SU-DHL-6 (cell line): ENCODE data around the gene ECHS1.

ENCODE experiments used
- H2AFZ ChIP-seq: fragments of 200-600 bp; sonication (generic); 2 replicates; pipeline ENCODE4 v1.6.1; 2014; ENCODE audit warnings: low read depth, mild to moderate bottlenecking, moderate library complexity, mixed read lengths, antibody characterized with exemption, low read length; ENCODE audit not compliant: severe bottlenecking
- H3F3A ChIP-seq: fragments of 200-600 bp; shearing (Covaris generic); 2 replicates; pipeline ENCODE4 v1.6.0; 2016; ENCODE audit warnings: antibody characterized with exemption, mild to moderate bottlenecking; ENCODE audit not compliant: insufficient read depth
- H3K27ac ChIP-seq: fragments of 200-600 bp; sonication (generic); 2 replicates; pipeline ENCODE4 v1.5.1; 2016; ENCODE audit warnings: low read depth, mild to moderate bottlenecking, low read length, moderate library complexity, mixed read lengths
- H3K27me3 ChIP-seq: fragments of 200-600 bp; sonication (generic), shearing (Covaris generic); 2 replicates; pipeline ENCODE4 v1.6.0; 2014; ENCODE audit warnings: mild to moderate bottlenecking, low read length
- H3K36me3 ChIP-seq: fragments of 200-600 bp; sonication (generic); 2 replicates; pipeline ENCODE4 v1.6.1; 2014; ENCODE audit warnings: mild to moderate bottlenecking, low read length, mixed read lengths
- H3K4me2 ChIP-seq: fragments of 300-600, 200-600 bp; shearing (Covaris generic), sonication (generic); 2 replicates; pipeline ENCODE4 v1.6.0; 2014; ENCODE audit warnings: low read length, low read depth, mild to moderate bottlenecking; ENCODE audit not compliant: poor library complexity, severe bottlenecking
- H3K4me3 ChIP-seq: fragments of 200-600 bp; sonication (generic); 2 replicates; pipeline ENCODE4 v1.5.1; 2014; ENCODE audit warnings: antibody characterized with exemption, low read length, mild to moderate bottlenecking, mixed read lengths; ENCODE audit not compliant: insufficient read depth, poor library complexity, severe bottlenecking
- H3K79me2 ChIP-seq: fragments of 200-600 bp; sonication (generic); 2 replicates; pipeline ENCODE4 v1.6.1; 2014; ENCODE audit warnings: mild to moderate bottlenecking, low read length, moderate library complexity; ENCODE audit not compliant: insufficient read depth
- H3K9ac ChIP-seq: fragments of 200-600 bp; sonication (generic); 2 replicates; pipeline ENCODE4 v1.7.0; 2014; ENCODE audit warnings: mild to moderate bottlenecking, low read length
- H3K9me2 ChIP-seq: fragments of 200-600 bp; sonication (generic); replicated peaks from 2 replicates; pipeline ENCODE4 v1.6.1; 2014; ENCODE audit warnings: low read length; ENCODE audit not compliant: insufficient read depth
- H3K9me3 ChIP-seq: fragments of 200-600 bp; sonication (generic); 2 replicates; pipeline ENCODE4 v1.6.1; 2014; ENCODE audit warnings: low read length, mixed read lengths; ENCODE audit not compliant: insufficient read depth
- H4K20me1 ChIP-seq: fragments of 200-600 bp; sonication (generic); 2 replicates; pipeline ENCODE4 v1.6.1; 2014; ENCODE audit warnings: low read depth, mild to moderate bottlenecking, antibody characterized with exemption, low read length, moderate library complexity, mixed read lengths
- CTCF ChIP-seq: fragments of 200-600 bp; sonication (generic); IDR thresholded peaks from one replicate; pipeline ENCODE4 v1.5.1; 2017; ENCODE audit warnings: antibody characterized with exemption, mild to moderate bottlenecking, low read length, moderate library complexity; ENCODE audit not compliant: insufficient read depth, poor library complexity, severe bottlenecking
- EZH2phosphoT487 ChIP-seq: fragments of 200-600 bp; sonication (generic), shearing (Covaris generic); conservative IDR thresholded peaks from 2 replicates; pipeline ENCODE4 v1.6.1; 2018; ENCODE audit warnings: mild to moderate bottlenecking, antibody characterized with exemption, low read length, moderate library complexity, mixed read lengths

The ECHS1 gene

GRCh38 chr10:133403784-133404183, 30.6 kb upstream of the ECHS1 start:
- no peak overlapping the region for H3K27ac ChIP-seq
- H4K20me1 ChIP-seq = no peaks in the 10 kb centered on the region
- no peaks in the 10 kb centered on the region for H3F3A ChIP-seq
- no peak overlapping the region for H2AFZ ChIP-seq
- H3K36me3 ChIP-seq = peaks cover 6% of the 10 kb centered on the region; the same call in 1 of the 2 replicates
- H3K9me2 ChIP-seq = no peaks in the 10 kb centered on the region
- no peak overlapping the region for H3K9ac ChIP-seq
- H3K27me3 ChIP-seq = no peaks in the 10 kb centered on the region
- no peak overlapping the region for H3K4me3 ChIP-seq
- no peak overlapping the region for H3K4me2 ChIP-seq
- no peaks in the 10 kb centered on the region for H3K9me3 ChIP-seq
- H3K79me2 ChIP-seq = peaks cover 25% of the 10 kb centered on the region; the same call in 1 of the 2 replicates
- TF ChIP-seq EZH2phosphoT487 (no peak), CTCF (no peak)

- Histone ChIP-seq H3K79me2 (peaks cover 21% of the 10 kb centered on the region; the same call in 1 of the 2 replicates), H3K9ac (no peak overlapping the region), H3K27me3 (no peaks in the 10 kb centered on the region), H3K4me2 (no peak overlapping the region), H3K27ac (no peak overlapping the region), H3K9me2 (no peaks in the 10 kb centered on the region), H3K36me3 (peaks cover 2% of the 10 kb centered on the region; the same call in 1 of the 2 replicates), H3F3A (no peaks in the 10 kb centered on the region), H4K20me1 (no peaks in the 10 kb centered on the region), H3K4me3 (no peak overlapping the region), H2AFZ (no peak overlapping the region), H3K9me3 (no peaks in the 10 kb centered on the region)
- TF ChIP-seq EZH2phosphoT487 = no peak
- no peak for TF ChIP-seq CTCF
These were observed 30.2 kb upstream of the ECHS1 start for GRCh38 chr10:133403359-133403758.

- TF ChIP-seq EZH2phosphoT487 = no peak
- no peak overlapping the region for H2AFZ ChIP-seq
- H3K27me3 ChIP-seq = no peaks in the 10 kb centered on the region
- no peak overlapping the region for H3K9ac ChIP-seq
- no peak overlapping the region for H3K4me3 ChIP-seq
- no peak overlapping the region for H3K27ac ChIP-seq
- no peaks in the 10 kb centered on the region for H3F3A ChIP-seq
- H3K79me2 ChIP-seq = peaks cover 13% of the 10 kb centered on the region; the same call in 1 of the 2 replicates
- no peaks in the 10 kb centered on the region for H3K36me3 ChIP-seq
- no peaks in the 10 kb centered on the region for H3K9me2 ChIP-seq
- H3K4me2 ChIP-seq = no peak overlapping the region
- no peaks in the 10 kb centered on the region for H3K9me3 ChIP-seq
- no peaks in the 10 kb centered on the region for H4K20me1 ChIP-seq
These were observed 29.0 kb upstream of the ECHS1 start for GRCh38 chr10:133401981-133402725.

GRCh38 chr10:133401500-133401899, 28.3 kb upstream of the ECHS1 start:
- H3K27ac ChIP-seq = no peak overlapping the region
- H4K20me1 ChIP-seq = no peaks in the 10 kb centered on the region
- H3K79me2 ChIP-seq = peaks cover 7% of the 10 kb centered on the region; the same call in 1 of the 2 replicates
- TF ChIP-seq EZH2phosphoT487 = no peak
- H3K9ac ChIP-seq = no peak overlapping the region
- no peaks in the 10 kb centered on the region for H3F3A ChIP-seq
- H3K4me3 ChIP-seq = no peak overlapping the region
- no peaks in the 10 kb centered on the region for H3K9me2 ChIP-seq
- no peak overlapping the region for H3K4me2 ChIP-seq
- H3K36me3 ChIP-seq = no peaks in the 10 kb centered on the region
- H3K9me3 ChIP-seq = no peaks in the 10 kb centered on the region
- H3K27me3 ChIP-seq = no peaks in the 10 kb centered on the region
- no peak overlapping the region for H2AFZ ChIP-seq
